ENCODE results near the gene FAM114A1. TPM values are rescaled to one million over a fixed set of nuclear protein-coding genes. Genes with fewer than 3 reads are reported as not detected.
"Not testable (repeated sequence)": the region's sequence is repeated elsewhere in the genome, so short reads cannot be mapped to it uniquely, and the experiment has no call there.

Gene FAM114A1
- total and polyA plus RNA-seq, 2 experiments from 2014 or later: 32.2 to 39.9 TPM

- Histone ChIP-seq H3K4me3 (no peak overlapping the region), H3K27me3 (no peaks in the 10 kb centered on the region), H3K9me3 (ENCODE audit: low read depth) (no peaks in the 10 kb centered on the region), H3K4me1 (ENCODE audit: low read depth) (peaks cover 6% of the 10 kb centered on the region), H3K36me3 (peaks cover 12% of the 10 kb centered on the region), H3K27ac (no peak overlapping the region)
- DNase-seq (ENCODE audit: low read depth in 1 of 2, low spot score in 1 of 2): no peak
- TF ChIP-seq, protein P1, sequence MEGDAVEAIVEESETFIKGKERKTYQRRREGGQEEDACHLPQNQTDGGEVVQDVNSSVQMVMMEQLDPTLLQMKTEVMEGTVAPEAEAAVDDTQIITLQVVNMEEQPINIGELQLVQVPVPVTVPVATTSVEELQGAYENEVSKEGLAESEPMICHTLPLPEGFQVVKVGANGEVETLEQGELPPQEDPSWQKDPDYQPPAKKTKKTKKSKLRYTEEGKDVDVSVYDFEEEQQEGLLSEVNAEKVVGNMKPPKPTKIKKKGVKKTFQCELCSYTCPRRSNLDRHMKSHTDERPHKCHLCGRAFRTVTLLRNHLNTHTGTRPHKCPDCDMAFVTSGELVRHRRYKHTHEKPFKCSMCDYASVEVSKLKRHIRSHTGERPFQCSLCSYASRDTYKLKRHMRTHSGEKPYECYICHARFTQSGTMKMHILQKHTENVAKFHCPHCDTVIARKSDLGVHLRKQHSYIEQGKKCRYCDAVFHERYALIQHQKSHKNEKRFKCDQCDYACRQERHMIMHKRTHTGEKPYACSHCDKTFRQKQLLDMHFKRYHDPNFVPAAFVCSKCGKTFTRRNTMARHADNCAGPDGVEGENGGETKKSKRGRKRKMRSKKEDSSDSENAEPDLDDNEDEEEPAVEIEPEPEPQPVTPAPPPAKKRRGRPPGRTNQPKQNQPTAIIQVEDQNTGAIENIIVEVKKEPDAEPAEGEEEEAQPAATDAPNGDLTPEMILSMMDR (IDR thresholded peaks at IDR 0.05; ENCODE audit: low read depth, low read length): no peak
Observed at GRCh38 chr4:38909015-38909414, 41.4 kb downstream of the FAM114A1 start.

DNA sequence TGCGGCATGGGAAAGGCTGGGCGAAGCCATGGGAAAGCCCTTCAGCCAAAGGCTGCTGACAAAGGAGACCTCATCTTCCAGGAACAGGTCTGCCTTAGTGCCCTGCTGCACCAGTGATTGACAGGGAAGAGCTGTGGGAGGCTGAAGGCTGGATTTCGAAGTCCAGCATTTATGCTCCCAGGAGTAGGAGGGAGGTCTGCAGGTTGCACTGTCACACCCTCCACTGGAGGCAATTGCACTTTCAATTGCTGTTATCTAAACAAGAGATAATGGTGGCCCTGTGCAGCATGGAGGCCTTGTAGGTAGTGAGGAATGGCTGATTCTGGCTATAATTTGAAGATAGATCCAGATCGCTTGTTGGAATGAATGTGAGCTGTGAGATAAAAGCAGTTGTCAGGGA lies 43.7 kb downstream of the FAM114A1 start:
- DNase-seq (ENCODE audit: low read depth in 1 of 2, low spot score in 1 of 2): no peak
- Histone ChIP-seq H3K9me3 (ENCODE audit: low read depth) (no peaks in the 10 kb centered on the region), H3K36me3 (peaks cover 12% of the 10 kb centered on the region), H3K4me1 (ENCODE audit: low read depth) (no peaks in the 10 kb centered on the region), H3K4me3 (no peak overlapping the region), H3K27me3 (no peaks in the 10 kb centered on the region), H3K27ac (no peak overlapping the region)
- TF ChIP-seq, protein P1 (IDR thresholded peaks at IDR 0.05; ENCODE audit: low read depth, low read length): no peak

GRCh38 chr4:38914854-38915253 lies 47.2 kb downstream of the FAM114A1 start:
- Histone ChIP-seq H3K27ac (no peak overlapping the region), H3K36me3 (peaks cover 3% of the 10 kb centered on the region), H3K9me3 (ENCODE audit: low read depth) (no peaks in the 10 kb centered on the region), H3K4me3 (no peak overlapping the region), H3K4me1 (ENCODE audit: low read depth) (no peaks in the 10 kb centered on the region), H3K27me3 (no peaks in the 10 kb centered on the region)
- TF ChIP-seq, protein P1 (IDR thresholded peaks at IDR 0.05; ENCODE audit: low read depth, low read length): no peak
- no peak for DNase-seq (ENCODE audit: low read depth in 1 of 2, low spot score in 1 of 2)

GRCh38 chr4:38916267-38916666 lies 48.7 kb downstream of the FAM114A1 start:
- DNase-seq (ENCODE audit: low read depth in 1 of 2, low spot score in 1 of 2); H3K36me3 ChIP-seq; H3K27me3 ChIP-seq; H3K4me3 ChIP-seq; H3K9me3 ChIP-seq (ENCODE audit: low read depth); H3K4me1 ChIP-seq (ENCODE audit: low read depth); H3K27ac ChIP-seq: not testable (repeated sequence)

DNA sequence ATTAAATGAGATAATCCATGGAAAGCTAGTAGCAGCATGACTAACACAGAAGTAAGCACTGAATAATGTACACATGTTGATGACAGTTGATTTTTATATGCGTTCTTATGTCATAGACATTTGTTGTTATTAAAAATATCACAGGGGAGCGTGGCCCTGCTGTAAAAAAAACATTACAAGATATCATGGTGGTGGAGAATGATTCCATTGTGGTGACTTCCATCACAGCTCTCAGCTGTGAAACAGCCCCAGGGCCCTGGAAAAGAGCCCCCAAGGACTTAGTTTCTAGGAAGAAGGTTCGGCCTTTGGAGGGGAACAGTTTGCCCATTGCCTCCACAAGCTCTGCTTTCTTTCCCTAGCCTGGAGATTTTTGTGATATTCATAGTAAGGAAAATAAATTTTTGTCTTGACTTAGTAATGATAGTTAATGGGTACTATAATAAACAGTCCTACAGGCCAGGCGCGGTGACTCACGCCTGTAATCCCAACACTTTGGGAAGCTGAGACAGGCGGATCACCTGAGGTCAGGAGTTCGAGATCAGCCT lies 49.9 kb downstream of the FAM114A1 start:
- H3K36me3 ChIP-seq: peaks cover 4% of the 10 kb centered on the region

GRCh38 chr4:38919494-38919893 lies 51.9 kb downstream of the FAM114A1 start:
- TF ChIP-seq, protein P1 (IDR thresholded peaks at IDR 0.05; ENCODE audit: low read depth, low read length): no peak
- DNase-seq (ENCODE audit: low read depth in 1 of 2, low spot score in 1 of 2): no peak
- no peak overlapping the region for H3K27ac ChIP-seq
- no peak overlapping the region for H3K4me3 ChIP-seq
- no peaks in the 10 kb centered on the region for H3K4me1 ChIP-seq (ENCODE audit: low read depth)
- peaks cover 4% of the 10 kb centered on the region for H3K36me3 ChIP-seq
- no peaks in the 10 kb centered on the region for H3K9me3 ChIP-seq (ENCODE audit: low read depth)
- no peaks in the 10 kb centered on the region for H3K27me3 ChIP-seq

More for the DNA sequence above, 49.9 kb downstream of the FAM114A1 start:
- TF ChIP-seq, protein P1 (IDR thresholded peaks at IDR 0.05; ENCODE audit: low read depth, low read length): no peak
- no peak overlapping the region for H3K27ac ChIP-seq
- no peak for DNase-seq (ENCODE audit: low read depth in 1 of 2, low spot score in 1 of 2)
- H3K27me3 ChIP-seq: no peaks in the 10 kb centered on the region
- no peaks in the 10 kb centered on the region for H3K9me3 ChIP-seq (ENCODE audit: low read depth)
- no peak overlapping the region for H3K4me3 ChIP-seq
- no peaks in the 10 kb centered on the region for H3K4me1 ChIP-seq (ENCODE audit: low read depth)
